ENCODE data around the gene HOGA1.
"Not testable (repeated sequence)": the region's sequence is repeated elsewhere in the genome, so short reads cannot be mapped to it uniquely, and the experiment has no call there.

The HOGA1 gene

DNA sequence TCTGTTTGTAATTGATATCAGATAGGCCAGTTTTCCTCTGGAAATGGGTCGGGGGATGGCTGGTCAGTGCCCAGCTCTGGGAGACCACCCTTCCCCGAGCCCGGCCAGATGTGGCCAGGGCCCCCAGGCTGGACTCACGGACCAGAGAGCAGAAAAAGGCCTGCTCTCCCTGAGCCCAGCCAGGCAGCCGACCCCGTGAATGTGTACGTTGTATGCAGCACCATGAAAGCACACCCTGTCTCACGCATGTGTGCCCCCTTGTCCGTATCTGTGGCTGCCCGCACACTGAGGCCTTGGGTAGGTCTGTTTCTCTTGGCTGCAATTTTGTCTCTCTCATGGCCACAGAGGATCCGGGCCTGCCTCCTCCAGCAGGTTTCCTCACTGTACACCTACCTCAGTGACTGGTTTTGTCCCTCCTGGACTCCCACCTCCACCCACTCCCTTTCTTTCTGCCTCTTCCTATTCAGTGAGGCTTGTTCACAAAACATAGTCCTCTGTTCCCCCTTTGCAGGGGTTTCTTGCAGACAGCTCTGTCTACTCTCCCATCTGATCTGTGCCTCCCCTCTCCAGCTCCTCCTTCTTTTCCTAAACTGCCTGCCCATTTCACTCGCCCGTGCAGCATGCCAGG, 35.2 kb upstream of the HOGA1 start:
- H3K4me1 ChIP-seq, result peaks cover 2% of the 10 kb centered on the region; the same call in 1 of the 2 replicates
- in situ Hi-C loops (cut with MboI; ENCODE audit: low sequenced_read_pairs), result no loop called here
- H3K36me3 ChIP-seq (replicated peaks), result no peaks in the 10 kb centered on the region
- no peaks in the 10 kb centered on the region for H3K9me3 ChIP-seq
- no peaks in the 10 kb centered on the region for H3K27me3 ChIP-seq (ENCODE audit: low read depth)
- no peak for DNase-seq (ENCODE audit: low spot score in 2 of 2)
- H3K4me3 ChIP-seq, result no peak overlapping the region

- no peak for DNase-seq (ENCODE audit: low spot score in 2 of 2)
- in situ Hi-C loops (cut with MboI; ENCODE audit: low sequenced_read_pairs), result loop anchor here (5.0 kb wide), 1 partner anchor 87 kb away; no protein-coding TSS in a partner anchor
- Histone ChIP-seq H3K9me3 (no peaks in the 10 kb centered on the region), H3K36me3 (replicated peaks) (no peaks in the 10 kb centered on the region), H3K4me3 (no peak overlapping the region), H3K27me3 (ENCODE audit: low read depth) (no peaks in the 10 kb centered on the region), H3K4me1 (peaks cover 2% of the 10 kb centered on the region; the same call in 1 of the 2 replicates)
These were observed 34.4 kb upstream of the HOGA1 start for GRCh38 chr10:97549587-97550322.

GRCh38 chr10:97550336-97551149, 33.6 kb upstream of the HOGA1 start:
- Histone ChIP-seq H3K4me1 (peaks cover 2% of the 10 kb centered on the region; the same call in 1 of the 2 replicates), H3K36me3 (replicated peaks) (no peaks in the 10 kb centered on the region), H3K9me3 (no peaks in the 10 kb centered on the region; the same call in 1 of the 2 replicates), H3K27me3 (ENCODE audit: low read depth) (no peaks in the 10 kb centered on the region), H3K4me3 (no peak overlapping the region)
- in situ Hi-C loops (cut with MboI; ENCODE audit: low sequenced_read_pairs), result loop anchor here (5.0 kb wide), 1 partner anchor 88 kb away; no protein-coding TSS in a partner anchor
- no peak for DNase-seq (ENCODE audit: low spot score in 2 of 2)

GRCh38 chr10:97551271-97551670, 32.9 kb upstream of the HOGA1 start:
- Histone ChIP-seq H3K4me1 (peaks cover 2% of the 10 kb centered on the region; the same call in 1 of the 2 replicates), H3K36me3 (replicated peaks) (no peaks in the 10 kb centered on the region), H3K4me3 (no peak overlapping the region), H3K9me3 (no peaks in the 10 kb centered on the region; the same call in 1 of the 2 replicates), H3K27me3 (ENCODE audit: low read depth) (no peaks in the 10 kb centered on the region)
- in situ Hi-C loops (cut with MboI; ENCODE audit: low sequenced_read_pairs), result loop anchor here (5.0 kb wide), 1 partner anchor 89 kb away; no protein-coding TSS in a partner anchor
- DNase-seq (ENCODE audit: low spot score in 2 of 2), result no peak

DNA sequence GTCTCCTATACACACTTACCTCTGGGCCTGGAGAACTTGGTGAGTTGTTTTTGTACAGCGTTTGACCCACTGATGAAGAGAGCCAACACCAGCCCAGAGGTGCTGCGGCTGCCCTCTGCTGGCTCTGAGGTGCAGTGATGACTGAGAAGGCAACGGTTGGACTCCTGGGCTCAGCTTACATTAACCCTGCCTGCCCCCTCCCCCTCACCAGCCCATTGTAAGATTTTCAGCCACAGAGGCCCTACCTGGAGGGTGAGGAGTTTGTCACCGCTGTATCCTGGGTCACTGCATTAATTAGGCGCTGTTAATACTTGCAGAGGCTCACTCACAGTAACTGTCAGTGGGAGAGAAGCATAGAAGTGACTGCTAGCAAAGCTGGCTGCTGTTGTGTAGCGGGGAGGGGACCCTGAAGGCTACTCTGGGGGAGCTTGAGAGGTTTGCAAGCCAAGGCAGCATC, 30.6 kb upstream of the HOGA1 start:
- peaks cover 2% of the 10 kb centered on the region; the same call in 1 of the 2 replicates for H3K4me1 ChIP-seq
- in situ Hi-C loops (cut with MboI; ENCODE audit: low sequenced_read_pairs), result loop anchor here (5.0 kb wide), 1 partner anchor 91 kb away; no protein-coding TSS in a partner anchor
- H3K4me3 ChIP-seq, result no peak overlapping the region
- no peaks in the 10 kb centered on the region; the same call in 1 of the 2 replicates for H3K9me3 ChIP-seq
- no peaks in the 10 kb centered on the region for H3K36me3 ChIP-seq (replicated peaks)
- H3K27me3 ChIP-seq (ENCODE audit: low read depth), result no peaks in the 10 kb centered on the region
- peak; percentile 62 to 80 for DNase-seq (ENCODE audit: low spot score in 2 of 2)

DNA sequence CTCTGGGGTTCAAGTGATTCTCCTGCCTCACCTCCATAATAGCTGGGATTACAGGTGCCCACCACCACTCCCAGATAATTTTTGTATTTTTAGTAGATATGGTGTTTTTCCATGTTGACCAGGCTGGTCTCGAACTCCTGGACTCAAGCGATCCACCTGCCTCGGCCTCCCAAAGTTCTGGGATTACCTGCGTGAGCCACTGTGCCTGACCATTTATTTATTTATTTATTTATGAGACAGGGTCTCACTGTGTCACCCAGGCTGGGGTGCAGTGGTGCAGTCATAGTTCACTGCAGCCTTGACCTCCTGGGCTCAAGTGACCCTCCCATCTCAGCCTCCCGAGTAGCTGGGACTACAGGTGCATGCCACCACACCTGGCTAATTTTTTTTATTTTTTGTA, 29.9 kb upstream of the HOGA1 start:
- not testable (repeated sequence) for H3K27me3 ChIP-seq (ENCODE audit: low read depth); H3K4me3 ChIP-seq; H3K36me3 ChIP-seq (replicated peaks); H3K4me1 ChIP-seq; DNase-seq (ENCODE audit: low spot score in 2 of 2); H3K9me3 ChIP-seq
- in situ Hi-C loops (cut with MboI; ENCODE audit: low sequenced_read_pairs), result loop anchor here (5.0 kb wide), 1 partner anchor 92 kb away; no protein-coding TSS in a partner anchor

GRCh38 chr10:97555541-97555940, 28.6 kb upstream of the HOGA1 start:
- DNase-seq (ENCODE audit: low spot score in 2 of 2); H3K36me3 ChIP-seq (replicated peaks); in situ Hi-C loops (cut with MboI; ENCODE audit: low sequenced_read_pairs); H3K27me3 ChIP-seq (ENCODE audit: low read depth); H3K4me1 ChIP-seq; H3K9me3 ChIP-seq; H3K4me3 ChIP-seq: not testable (repeated sequence)

GRCh38 chr10:97560731-97561381, 23.3 kb upstream of the HOGA1 start:
- H3K4me3 ChIP-seq; in situ Hi-C loops (cut with MboI; ENCODE audit: low sequenced_read_pairs); DNase-seq (ENCODE audit: low spot score in 2 of 2); H3K27me3 ChIP-seq (ENCODE audit: low read depth); H3K4me1 ChIP-seq; H3K9me3 ChIP-seq; H3K36me3 ChIP-seq (replicated peaks): not testable (repeated sequence)

- H3K27me3 ChIP-seq (ENCODE audit: low read depth); DNase-seq (ENCODE audit: low spot score in 2 of 2); H3K36me3 ChIP-seq (replicated peaks); H3K9me3 ChIP-seq; in situ Hi-C loops (cut with MboI; ENCODE audit: low sequenced_read_pairs); H3K4me3 ChIP-seq; H3K4me1 ChIP-seq: not testable (repeated sequence)
These were observed 22.7 kb upstream of the HOGA1 start for GRCh38 chr10:97561386-97562077.

GRCh38 chr10:97562329-97562728, 21.9 kb upstream of the HOGA1 start:
- in situ Hi-C loops (cut with MboI; ENCODE audit: low sequenced_read_pairs); H3K27me3 ChIP-seq (ENCODE audit: low read depth); DNase-seq (ENCODE audit: low spot score in 2 of 2); H3K9me3 ChIP-seq; H3K4me1 ChIP-seq; H3K36me3 ChIP-seq (replicated peaks); H3K4me3 ChIP-seq: not testable (repeated sequence)

DNA sequence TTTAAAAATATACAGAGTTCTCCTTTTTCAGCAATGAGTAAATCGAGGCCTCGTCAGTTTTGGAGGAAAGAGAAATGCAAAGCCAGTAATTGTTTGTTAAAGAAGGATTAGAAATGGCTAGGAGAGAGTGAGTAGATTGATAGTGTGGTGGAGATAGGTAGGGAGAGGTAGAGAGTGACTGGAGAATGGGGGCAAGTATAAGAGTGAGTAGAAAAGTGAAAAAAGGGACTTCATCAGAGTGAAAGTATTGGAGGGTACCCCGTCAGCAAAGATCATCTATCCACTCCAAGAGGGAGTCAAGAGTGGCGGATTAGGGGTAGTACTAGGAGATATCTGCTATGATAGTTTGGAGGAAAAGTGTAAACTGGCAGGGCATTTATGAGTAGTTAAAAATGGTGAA, 20.9 kb upstream of the HOGA1 start:
- no peaks in the 10 kb centered on the region for H3K36me3 ChIP-seq (replicated peaks)
- 0 out of 2 replicates have a peak, but pooled peaks cover 2% of the 10 kb centered on the region for H3K9me3 ChIP-seq
- no peaks in the 10 kb centered on the region for H3K27me3 ChIP-seq (ENCODE audit: low read depth)
- no peaks in the 10 kb centered on the region for H3K4me1 ChIP-seq
- in situ Hi-C loops (cut with MboI; ENCODE audit: low sequenced_read_pairs), result no loop called here
- no peak for DNase-seq (ENCODE audit: low spot score in 2 of 2)
- H3K4me3 ChIP-seq, result no peak overlapping the region

GRCh38 chr10:97564776-97565175, 19.4 kb upstream of the HOGA1 start:
- Histone ChIP-seq H3K36me3 (replicated peaks) (no peaks in the 10 kb centered on the region), H3K9me3 (0 out of 2 replicates have a peak, but pooled peaks cover 2% of the 10 kb centered on the region), H3K4me1 (no peaks in the 10 kb centered on the region), H3K4me3 (no peak overlapping the region), H3K27me3 (ENCODE audit: low read depth) (no peaks in the 10 kb centered on the region)
- in situ Hi-C loops (cut with MboI; ENCODE audit: low sequenced_read_pairs), result no loop called here
- DNase-seq (ENCODE audit: low spot score in 2 of 2), result no peak

All from HAP-1 (cell line).